CD4-positive, alpha-beta T cell treated with Interleukin-17A for 1 hour (primary cell): Measurements from ENCODE around the gene ITPR2.
"Not testable (repeated sequence)": the region's sequence is repeated elsewhere in the genome, so short reads cannot be mapped to it uniquely, and the experiment has no call there.

Source experiments
- DNase-seq: peaks from one replicate; pipeline ENCODE4 v3.0.0-alpha.2; 2020

The ITPR2 gene

GRCh38 chr12:26614011-26614616 is 218.9 kb downstream of the ITPR2 start:
- no peak for DNase-seq

GRCh38 chr12:26612203-26612602 is 220.8 kb downstream of the ITPR2 start:
- no peak for DNase-seq

- DNase-seq, result no peak
Observed at GRCh38 chr12:26611598-26611997, 221.4 kb downstream of the ITPR2 start.

GRCh38 chr12:26610774-26611173 is 222.2 kb downstream of the ITPR2 start:
- no peak for DNase-seq

GRCh38 chr12:26609986-26610385 is 223.0 kb downstream of the ITPR2 start:
- DNase-seq, result no peak

- DNase-seq, result no peak
Observed at GRCh38 chr12:26608706-26609105, 224.3 kb downstream of the ITPR2 start.

- no peak for DNase-seq
Observed at GRCh38 chr12:26608273-26608672, 224.7 kb downstream of the ITPR2 start.

- DNase-seq, result no peak
Observed at GRCh38 chr12:26606911-26607310, 226.1 kb downstream of the ITPR2 start.

GRCh38 chr12:26604813-26605212 is 228.2 kb downstream of the ITPR2 start:
- not testable (repeated sequence) for DNase-seq

GRCh38 chr12:26599096-26599695 is 233.8 kb downstream of the ITPR2 start:
- no peak for DNase-seq

- no peak for DNase-seq
Observed at GRCh38 chr12:26595806-26596205, 237.2 kb downstream of the ITPR2 start.

- no peak for DNase-seq
Observed at GRCh38 chr12:26580619-26581018, 252.4 kb downstream of the ITPR2 start.

GRCh38 chr12:26576266-26576665 is 256.7 kb downstream of the ITPR2 start:
- no peak for DNase-seq

GRCh38 chr12:26573225-26573909 is 259.6 kb downstream of the ITPR2 start:
- DNase-seq, result no peak

- no peak for DNase-seq
Observed at GRCh38 chr12:26572137-26572536, 260.9 kb downstream of the ITPR2 start.

- no peak for DNase-seq
Observed at GRCh38 chr12:26571560-26571959, 261.4 kb downstream of the ITPR2 start.

GRCh38 chr12:26567126-26567525 is 265.9 kb downstream of the ITPR2 start:
- DNase-seq, result no peak

GRCh38 chr12:26566675-26567074 is 266.3 kb downstream of the ITPR2 start:
- no peak for DNase-seq

- DNase-seq, result no peak
Observed at GRCh38 chr12:26566186-26566585, 266.8 kb downstream of the ITPR2 start.

- DNase-seq, result no peak
Observed at GRCh38 chr12:26564391-26564790, 268.6 kb downstream of the ITPR2 start.

- DNase-seq, result no peak
Observed at GRCh38 chr12:26563552-26563951, 269.4 kb downstream of the ITPR2 start.

GRCh38 chr12:26557326-26557725 is 275.7 kb downstream of the ITPR2 start:
- DNase-seq, result no peak

GRCh38 chr12:26556916-26557315 is 276.1 kb downstream of the ITPR2 start:
- DNase-seq, result no peak

- DNase-seq, result no peak
Observed at GRCh38 chr12:26555139-26555538, 277.9 kb downstream of the ITPR2 start.

- no peak for DNase-seq
Observed at GRCh38 chr12:26554332-26554731, 278.7 kb downstream of the ITPR2 start.
